ENCODE measurements around the gene CDH9. TPM values are rescaled to one million over a fixed set of nuclear protein-coding genes. Genes with fewer than 3 reads are reported as not detected.

Gene CDH9
- total RNA-seq, 1 experiment from 2014 or later, result 0.90 TPM

GRCh38 chr5:27009540-27009915 lies 28.9 kb downstream of the CDH9 start:
- no peak overlapping the region for H3K4me3 ChIP-seq (ENCODE audit: insufficient read depth, low read depth, low read length)
- no peaks in the 10 kb centered on the region for H3K27me3 ChIP-seq (ENCODE audit: control insufficient read depth, insufficient read depth, low read length)
- H3K36me3 ChIP-seq (replicated peaks; ENCODE audit: control insufficient read depth, insufficient read depth, low read length), result no peaks in the 10 kb centered on the region
- no peak for DNase-seq

- no peak for DNase-seq
- Histone ChIP-seq H3K4me3 (ENCODE audit: insufficient read depth, low read depth, low read length) (no peak overlapping the region), H3K36me3 (replicated peaks; ENCODE audit: control insufficient read depth, insufficient read depth, low read length) (no peaks in the 10 kb centered on the region)
Observed at GRCh38 chr5:27008604-27009539, 29.5 kb downstream of the CDH9 start.

GRCh38 chr5:27007121-27007520 lies 31.3 kb downstream of the CDH9 start:
- no peak for DNase-seq
- H3K27me3 ChIP-seq (ENCODE audit: control insufficient read depth, insufficient read depth, low read length), result no peaks in the 10 kb centered on the region
- no peaks in the 10 kb centered on the region for H3K36me3 ChIP-seq (replicated peaks; ENCODE audit: control insufficient read depth, insufficient read depth, low read length)
- H3K4me3 ChIP-seq (ENCODE audit: insufficient read depth, low read depth, low read length), result no peak overlapping the region

More at GRCh38 chr5:27008604-27009539, 29.5 kb downstream of the CDH9 start:
- H3K27me3 ChIP-seq (ENCODE audit: control insufficient read depth, insufficient read depth, low read length), result no peaks in the 10 kb centered on the region

GRCh38 chr5:26986985-26987384 lies 51.4 kb downstream of the CDH9 start:
- Histone ChIP-seq H3K4me3 (ENCODE audit: insufficient read depth, low read depth, low read length) (no peak overlapping the region), H3K36me3 (replicated peaks; ENCODE audit: control insufficient read depth, insufficient read depth, low read length) (no peaks in the 10 kb centered on the region), H3K27me3 (ENCODE audit: control insufficient read depth, insufficient read depth, low read length) (no peaks in the 10 kb centered on the region)
- DNase-seq, result no peak

- H3K27me3 ChIP-seq (ENCODE audit: control insufficient read depth, insufficient read depth, low read length), result no peaks in the 10 kb centered on the region
- DNase-seq, result no peak
- H3K4me3 ChIP-seq (ENCODE audit: insufficient read depth, low read depth, low read length), result no peak overlapping the region
- H3K36me3 ChIP-seq (replicated peaks; ENCODE audit: control insufficient read depth, insufficient read depth, low read length), result no peaks in the 10 kb centered on the region
Observed at GRCh38 chr5:26981750-26982149, 56.6 kb downstream of the CDH9 start.

- Histone ChIP-seq H3K4me3 (ENCODE audit: insufficient read depth, low read depth, low read length) (no peak overlapping the region), H3K36me3 (replicated peaks; ENCODE audit: control insufficient read depth, insufficient read depth, low read length) (no peaks in the 10 kb centered on the region), H3K27me3 (ENCODE audit: control insufficient read depth, insufficient read depth, low read length) (no peaks in the 10 kb centered on the region)
- no peak for DNase-seq
Observed at GRCh38 chr5:26959290-26959689, 79.1 kb downstream of the CDH9 start.

GRCh38 chr5:26955161-26955560 lies 83.2 kb downstream of the CDH9 start:
- Histone ChIP-seq H3K36me3 (replicated peaks; ENCODE audit: control insufficient read depth, insufficient read depth, low read length) (no peaks in the 10 kb centered on the region), H3K4me3 (ENCODE audit: insufficient read depth, low read depth, low read length) (no peak overlapping the region), H3K27me3 (ENCODE audit: control insufficient read depth, insufficient read depth, low read length) (no peaks in the 10 kb centered on the region)
- no peak for DNase-seq

- H3K27me3 ChIP-seq (ENCODE audit: control insufficient read depth, insufficient read depth, low read length), result no peaks in the 10 kb centered on the region
- H3K4me3 ChIP-seq (ENCODE audit: insufficient read depth, low read depth, low read length), result no peak overlapping the region
- H3K36me3 ChIP-seq (replicated peaks; ENCODE audit: control insufficient read depth, insufficient read depth, low read length), result no peaks in the 10 kb centered on the region
- DNase-seq, result no peak
Observed at GRCh38 chr5:26948921-26949320, 89.5 kb downstream of the CDH9 start.

GRCh38 chr5:26945901-26946300 lies 92.5 kb downstream of the CDH9 start:
- Histone ChIP-seq H3K27me3 (ENCODE audit: control insufficient read depth, insufficient read depth, low read length) (no peaks in the 10 kb centered on the region), H3K36me3 (replicated peaks; ENCODE audit: control insufficient read depth, insufficient read depth, low read length) (no peaks in the 10 kb centered on the region), H3K4me3 (ENCODE audit: insufficient read depth, low read depth, low read length) (no peak overlapping the region)
- DNase-seq, result no peak

GRCh38 chr5:26942481-26942880 lies 95.9 kb downstream of the CDH9 start:
- Histone ChIP-seq H3K36me3 (replicated peaks; ENCODE audit: control insufficient read depth, insufficient read depth, low read length) (no peaks in the 10 kb centered on the region), H3K4me3 (ENCODE audit: insufficient read depth, low read depth, low read length) (no peak overlapping the region), H3K27me3 (ENCODE audit: control insufficient read depth, insufficient read depth, low read length) (no peaks in the 10 kb centered on the region)
- no peak for DNase-seq

- no peaks in the 10 kb centered on the region for H3K27me3 ChIP-seq (ENCODE audit: control insufficient read depth, insufficient read depth, low read length)
- no peaks in the 10 kb centered on the region for H3K36me3 ChIP-seq (replicated peaks; ENCODE audit: control insufficient read depth, insufficient read depth, low read length)
- no peak for DNase-seq
- H3K4me3 ChIP-seq (ENCODE audit: insufficient read depth, low read depth, low read length), result no peak overlapping the region
Observed at GRCh38 chr5:26940994-26941393, 97.4 kb downstream of the CDH9 start.

GRCh38 chr5:26932238-26932637 lies 106.1 kb downstream of the CDH9 start:
- Histone ChIP-seq H3K36me3 (replicated peaks; ENCODE audit: control insufficient read depth, insufficient read depth, low read length) (no peaks in the 10 kb centered on the region), H3K4me3 (ENCODE audit: insufficient read depth, low read depth, low read length) (no peak overlapping the region), H3K27me3 (ENCODE audit: control insufficient read depth, insufficient read depth, low read length) (no peaks in the 10 kb centered on the region)
- no peak for DNase-seq

- Histone ChIP-seq H3K27me3 (ENCODE audit: control insufficient read depth, insufficient read depth, low read length) (no peaks in the 10 kb centered on the region), H3K36me3 (replicated peaks; ENCODE audit: control insufficient read depth, insufficient read depth, low read length) (no peaks in the 10 kb centered on the region), H3K4me3 (ENCODE audit: insufficient read depth, low read depth, low read length) (no peak overlapping the region)
- no peak for DNase-seq
Observed at GRCh38 chr5:26921439-26921838, 116.9 kb downstream of the CDH9 start.

GRCh38 chr5:26903469-26903868 lies 134.9 kb downstream of the CDH9 start:
- Histone ChIP-seq H3K4me3 (ENCODE audit: insufficient read depth, low read depth, low read length) (no peak overlapping the region), H3K27me3 (ENCODE audit: control insufficient read depth, insufficient read depth, low read length) (no peaks in the 10 kb centered on the region), H3K36me3 (replicated peaks; ENCODE audit: control insufficient read depth, insufficient read depth, low read length) (no peaks in the 10 kb centered on the region)
- no peak for DNase-seq

- H3K4me3 ChIP-seq (ENCODE audit: insufficient read depth, low read depth, low read length), result no peak overlapping the region
- H3K27me3 ChIP-seq (ENCODE audit: control insufficient read depth, insufficient read depth, low read length), result no peaks in the 10 kb centered on the region
- DNase-seq, result no peak
- no peaks in the 10 kb centered on the region for H3K36me3 ChIP-seq (replicated peaks; ENCODE audit: control insufficient read depth, insufficient read depth, low read length)
Observed at GRCh38 chr5:26894719-26895263, 143.6 kb downstream of the CDH9 start.

Measured in H7 (cell line).